ENCODE data around the gene ADAMTS6. TPM values are rescaled to one million over a fixed set of nuclear protein-coding genes. Genes with fewer than 3 reads are reported as not detected.

Gene ADAMTS6, protein sequence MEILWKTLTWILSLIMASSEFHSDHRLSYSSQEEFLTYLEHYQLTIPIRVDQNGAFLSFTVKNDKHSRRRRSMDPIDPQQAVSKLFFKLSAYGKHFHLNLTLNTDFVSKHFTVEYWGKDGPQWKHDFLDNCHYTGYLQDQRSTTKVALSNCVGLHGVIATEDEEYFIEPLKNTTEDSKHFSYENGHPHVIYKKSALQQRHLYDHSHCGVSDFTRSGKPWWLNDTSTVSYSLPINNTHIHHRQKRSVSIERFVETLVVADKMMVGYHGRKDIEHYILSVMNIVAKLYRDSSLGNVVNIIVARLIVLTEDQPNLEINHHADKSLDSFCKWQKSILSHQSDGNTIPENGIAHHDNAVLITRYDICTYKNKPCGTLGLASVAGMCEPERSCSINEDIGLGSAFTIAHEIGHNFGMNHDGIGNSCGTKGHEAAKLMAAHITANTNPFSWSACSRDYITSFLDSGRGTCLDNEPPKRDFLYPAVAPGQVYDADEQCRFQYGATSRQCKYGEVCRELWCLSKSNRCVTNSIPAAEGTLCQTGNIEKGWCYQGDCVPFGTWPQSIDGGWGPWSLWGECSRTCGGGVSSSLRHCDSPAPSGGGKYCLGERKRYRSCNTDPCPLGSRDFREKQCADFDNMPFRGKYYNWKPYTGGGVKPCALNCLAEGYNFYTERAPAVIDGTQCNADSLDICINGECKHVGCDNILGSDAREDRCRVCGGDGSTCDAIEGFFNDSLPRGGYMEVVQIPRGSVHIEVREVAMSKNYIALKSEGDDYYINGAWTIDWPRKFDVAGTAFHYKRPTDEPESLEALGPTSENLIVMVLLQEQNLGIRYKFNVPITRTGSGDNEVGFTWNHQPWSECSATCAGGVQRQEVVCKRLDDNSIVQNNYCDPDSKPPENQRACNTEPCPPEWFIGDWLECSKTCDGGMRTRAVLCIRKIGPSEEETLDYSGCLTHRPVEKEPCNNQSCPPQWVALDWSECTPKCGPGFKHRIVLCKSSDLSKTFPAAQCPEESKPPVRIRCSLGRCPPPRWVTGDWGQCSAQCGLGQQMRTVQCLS (N-terminal part only)
- 1.5 TPM for total RNA-seq
- under 1 TPM in 3 of 4 donors, not detected in 1; 0.03 to 0.18 (median 0.09) TPM for polyA plus RNA-seq

DNA sequence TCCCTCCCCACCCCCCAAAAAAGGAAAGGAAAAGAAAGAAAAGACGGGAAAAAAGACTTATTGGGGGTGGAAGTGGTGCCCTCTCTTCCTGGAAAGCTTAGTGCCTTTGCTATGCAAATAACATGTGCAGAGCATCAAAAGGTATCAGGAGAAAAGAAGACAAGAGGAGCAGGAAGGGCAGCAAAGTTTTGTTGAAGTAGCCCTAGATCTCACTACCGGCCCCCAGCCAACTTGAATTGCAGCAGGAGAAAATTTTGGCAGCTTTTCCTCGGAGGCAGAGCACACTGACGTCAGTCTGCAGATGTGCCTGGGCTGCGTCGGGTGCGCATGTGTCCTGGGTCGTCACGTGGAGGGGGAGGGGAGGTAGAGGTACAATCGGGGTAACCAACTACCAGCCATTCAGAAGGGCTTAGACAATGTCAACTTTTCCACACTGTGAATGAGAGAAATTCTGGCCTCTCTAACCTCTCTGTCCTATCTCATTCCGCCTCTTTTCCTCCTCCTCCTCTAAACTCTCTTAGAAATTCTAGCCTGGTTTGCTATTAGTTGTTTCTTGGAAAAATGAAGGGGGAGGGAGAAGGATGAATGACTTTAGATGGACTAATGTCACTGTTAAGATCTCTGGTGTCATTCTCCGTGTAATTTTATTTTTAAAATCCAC lies at the start of gene ADAMTS6:
Gene ADAMTS6 (minus strand): TSS at position 286 of the 661 bp plus-strand sequence. CDS start 8,247 bp downstream, outside the sequence.
- H3K27ac Mint-ChIP-seq = peak within 1 kb of the TSS; percentile 84 to 95 (median 95)
- DNase-seq (peak; percentile 53 to 87 (median 59)), ATAC-seq (ENCODE audit: low read depth in 2 of 2) (peak; percentile 59 to 70)
- Histone ChIP-seq H3K27me3 (ENCODE audit: control insufficient read depth, insufficient read depth, low read length) (peaks cover 25% of the 10 kb centered on the region), H3K4me1 (ENCODE audit: control insufficient read depth, insufficient read depth, low read length, poor library complexity, severe bottlenecking) (peaks cover 35% of the 10 kb centered on the region), H3K4me3 (ENCODE audit: low read depth, low read length) (peak within 1 kb of the TSS; percentile 89), H3K27ac (ENCODE audit: insufficient read depth, low read length, poor library complexity, severe bottlenecking) (peak within 1 kb of the TSS; percentile 23), H3K9me3 (ENCODE audit: control insufficient read depth in 2 of 2, low read length in 2 of 2) (no peaks in the 10 kb centered on the region), H3K36me3 (ENCODE audit: control insufficient read depth, insufficient read depth, low read length) (no peaks in the 10 kb centered on the region)
- H3K9me3 Mint-ChIP-seq = no peaks in the 10 kb centered on the region
- peaks cover 7% of the 10 kb centered on the region for H3K27me3 Mint-ChIP-seq
- H3K4me3 Mint-ChIP-seq = peak within 1 kb of the TSS in 1 of 4 donors; percentile 94
- peaks cover 4 to 18% (median 15%) of the 10 kb centered on the region in 4 donors for H3K4me1 Mint-ChIP-seq
- no peaks in the 10 kb centered on the region for H3K36me3 Mint-ChIP-seq

DNA sequence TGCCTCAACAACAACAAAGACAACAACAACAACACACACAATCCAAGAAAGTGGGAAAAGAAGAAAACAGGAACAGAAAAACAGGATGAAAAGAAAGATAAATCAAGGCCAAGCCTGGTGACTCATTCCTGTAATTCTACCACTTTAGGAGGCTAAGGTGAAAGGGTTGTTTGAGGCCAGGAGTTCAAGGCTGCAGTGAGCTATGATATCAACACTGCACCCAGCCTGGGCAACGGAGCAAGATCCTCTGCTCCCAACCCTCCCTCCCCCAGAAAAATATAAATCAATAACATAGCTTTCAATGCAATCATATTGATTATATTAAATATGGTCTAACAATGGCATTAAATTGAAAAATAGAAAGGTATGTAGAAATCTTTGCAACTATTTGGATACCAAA lies 49.2 kb upstream of the ADAMTS6 start:
- ATAC-seq (ENCODE audit: low read depth in 2 of 2) (no peak), DNase-seq (no peak)
- Histone ChIP-seq H3K9me3 (ENCODE audit: control insufficient read depth in 2 of 2, low read length in 2 of 2) (no peaks in the 10 kb centered on the region), H3K27ac (ENCODE audit: insufficient read depth, low read length, poor library complexity, severe bottlenecking) (no peak overlapping the region), H3K4me1 (ENCODE audit: control insufficient read depth, insufficient read depth, low read length, poor library complexity, severe bottlenecking) (no peaks in the 10 kb centered on the region), H3K27me3 (ENCODE audit: control insufficient read depth, insufficient read depth, low read length) (no peaks in the 10 kb centered on the region), H3K4me3 (ENCODE audit: low read depth, low read length) (no peak overlapping the region), H3K36me3 (ENCODE audit: control insufficient read depth, insufficient read depth, low read length) (peaks cover 12% of the 10 kb centered on the region)
- Mint-ChIP-seq H3K36me3 (peaks cover 13% of the 10 kb centered on the region), H3K4me1 (peaks cover 0 to 4% (median 1%) of the 10 kb centered on the region in 4 donors), H3K27me3 (no peaks in the 10 kb centered on the region), H3K9me3 (no peaks in the 10 kb centered on the region), H3K27ac (no peak overlapping the region), H3K4me3 (no peak overlapping the region)

GRCh38 chr5:65525726-65526125 lies 44.0 kb upstream of the ADAMTS6 start:
- Mint-ChIP-seq H3K9me3 (no peaks in the 10 kb centered on the region), H3K27ac (no peak overlapping the region), H3K4me1 (no peaks in the 10 kb centered on the region), H3K27me3 (no peaks in the 10 kb centered on the region), H3K36me3 (peaks cover 24% of the 10 kb centered on the region), H3K4me3 (no peak overlapping the region)
- peaks cover 21% of the 10 kb centered on the region for H3K36me3 ChIP-seq (ENCODE audit: control insufficient read depth, insufficient read depth, low read length)
- no peak for DNase-seq
- H3K27me3 ChIP-seq (ENCODE audit: control insufficient read depth, insufficient read depth, low read length) = no peaks in the 10 kb centered on the region
- no peak for ATAC-seq (ENCODE audit: low read depth in 2 of 2)
- no peaks in the 10 kb centered on the region for H3K9me3 ChIP-seq (ENCODE audit: control insufficient read depth in 2 of 2, low read length in 2 of 2)
- no peak overlapping the region for H3K4me3 ChIP-seq (ENCODE audit: low read depth, low read length)
- H3K27ac ChIP-seq (ENCODE audit: insufficient read depth, low read length, poor library complexity, severe bottlenecking) = no peak overlapping the region
- no peaks in the 10 kb centered on the region for H3K4me1 ChIP-seq (ENCODE audit: control insufficient read depth, insufficient read depth, low read length, poor library complexity, severe bottlenecking)

GRCh38 chr5:65512170-65512937 lies 30.6 kb upstream of the ADAMTS6 start:
- no peaks in the 10 kb centered on the region for H3K27me3 ChIP-seq (ENCODE audit: control insufficient read depth, insufficient read depth, low read length)
- H3K4me3 ChIP-seq (ENCODE audit: low read depth, low read length) = no peak overlapping the region
- no peak overlapping the region for H3K27ac ChIP-seq (ENCODE audit: insufficient read depth, low read length, poor library complexity, severe bottlenecking)
- Mint-ChIP-seq H3K9me3 (no peaks in the 10 kb centered on the region), H3K36me3 (peaks cover 11% of the 10 kb centered on the region), H3K27ac (no peak overlapping the region), H3K27me3 (no peaks in the 10 kb centered on the region), H3K4me1 (peaks cover 0 to 8% (median 6%) of the 10 kb centered on the region in 4 donors), H3K4me3 (no peak overlapping the region)
- H3K36me3 ChIP-seq (ENCODE audit: control insufficient read depth, insufficient read depth, low read length) = no peaks in the 10 kb centered on the region
- ATAC-seq (ENCODE audit: low read depth in 2 of 2) = no peak
- no peaks in the 10 kb centered on the region for H3K9me3 ChIP-seq (ENCODE audit: control insufficient read depth in 2 of 2, low read length in 2 of 2)
- H3K4me1 ChIP-seq (ENCODE audit: control insufficient read depth, insufficient read depth, low read length, poor library complexity, severe bottlenecking) = no peaks in the 10 kb centered on the region
- DNase-seq = peak in 1 of 3 donors; percentile 13

- Histone ChIP-seq H3K27ac (ENCODE audit: insufficient read depth, low read length, poor library complexity, severe bottlenecking) (no peak overlapping the region), H3K9me3 (ENCODE audit: control insufficient read depth in 2 of 2, low read length in 2 of 2) (no peaks in the 10 kb centered on the region), H3K4me1 (ENCODE audit: control insufficient read depth, insufficient read depth, low read length, poor library complexity, severe bottlenecking) (no peaks in the 10 kb centered on the region), H3K27me3 (ENCODE audit: control insufficient read depth, insufficient read depth, low read length) (no peaks in the 10 kb centered on the region), H3K36me3 (ENCODE audit: control insufficient read depth, insufficient read depth, low read length) (no peaks in the 10 kb centered on the region), H3K4me3 (ENCODE audit: low read depth, low read length) (no peak overlapping the region)
- Mint-ChIP-seq H3K27ac (no peak overlapping the region), H3K4me1 (peaks cover 0 to 8% (median 6%) of the 10 kb centered on the region in 4 donors), H3K36me3 (peaks cover 9% of the 10 kb centered on the region), H3K27me3 (no peaks in the 10 kb centered on the region), H3K9me3 (no peaks in the 10 kb centered on the region), H3K4me3 (no peak overlapping the region)
- no peak for DNase-seq
- ATAC-seq (ENCODE audit: low read depth in 2 of 2) = no peak
Observed at GRCh38 chr5:65508978-65509377, 27.3 kb upstream of the ADAMTS6 start.

DNA sequence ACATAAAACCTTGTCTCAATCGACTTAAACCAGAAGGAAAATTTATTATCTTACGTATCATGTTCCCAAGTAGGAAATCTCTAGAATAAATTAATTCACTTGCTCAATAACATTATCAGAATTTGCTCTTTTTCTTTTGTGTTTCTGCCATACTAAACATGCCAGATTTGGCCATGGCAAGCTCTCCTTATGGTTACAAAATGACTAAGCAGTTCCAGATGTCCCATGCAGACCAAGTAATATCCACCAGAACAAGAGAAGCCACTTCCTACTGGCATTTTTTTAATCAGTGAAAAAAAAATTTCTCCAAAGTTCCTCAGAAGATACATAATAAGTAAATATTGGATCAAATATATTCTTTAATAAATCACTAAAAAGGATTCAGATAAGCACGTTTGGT lies 25.2 kb upstream of the ADAMTS6 start:
- Histone ChIP-seq H3K4me3 (ENCODE audit: low read depth, low read length) (no peak overlapping the region), H3K4me1 (ENCODE audit: control insufficient read depth, insufficient read depth, low read length, poor library complexity, severe bottlenecking) (no peaks in the 10 kb centered on the region), H3K27me3 (ENCODE audit: control insufficient read depth, insufficient read depth, low read length) (no peaks in the 10 kb centered on the region), H3K9me3 (ENCODE audit: control insufficient read depth in 2 of 2, low read length in 2 of 2) (no peaks in the 10 kb centered on the region), H3K27ac (ENCODE audit: insufficient read depth, low read length, poor library complexity, severe bottlenecking) (no peak overlapping the region), H3K36me3 (ENCODE audit: control insufficient read depth, insufficient read depth, low read length) (peaks cover 3% of the 10 kb centered on the region)
- Mint-ChIP-seq H3K9me3 (no peaks in the 10 kb centered on the region), H3K4me3 (no peak overlapping the region), H3K36me3 (peaks cover 9% of the 10 kb centered on the region), H3K27me3 (no peaks in the 10 kb centered on the region), H3K27ac (no peak overlapping the region), H3K4me1 (peaks cover 0 to 2% (median under 1%) of the 10 kb centered on the region in 4 donors)
- ATAC-seq (ENCODE audit: low read depth in 2 of 2) (no peak), DNase-seq (no peak)

Measured in CD4-positive, CD25-positive, alpha-beta regulatory T cell (primary cell).